Suprapubic skin (tissue), 3 donors: Measurements from ENCODE around the gene MYNN.

Experiments used
- EP300 ChIP-seq: sonication (generic); formaldehyde crosslinking; IDR thresholded peaks from one replicate; pipeline ENCODE4 v1.6.1; 2017; ENCODE audit warnings: antibody characterized with exemption
- POLR2A ChIP-seq, 2 donors: fragments of 450-650 bp; IDR thresholded peaks; one replicate each; pipeline ENCODE4 v1.6.1; 2017; ENCODE audit warnings: antibody characterized with exemption in 2 of 2, mild to moderate bottlenecking in 2 of 2, moderate library complexity in 2 of 2
- TF ChIP-seq, protein P1 (sequence below), 2 donors: fragments of 200-600 bp in 1 of 2; fragments of 450-650 bp in 1 of 2; sonication (generic) in 1 of 2; IDR thresholded peaks; one replicate each; pipeline ENCODE4 v1.5.1; 2016 to 2019; ENCODE audit warnings: antibody characterized with exemption in 2 of 2, mild to moderate bottlenecking in 1 of 2, moderate library complexity in 1 of 2

DNA sequence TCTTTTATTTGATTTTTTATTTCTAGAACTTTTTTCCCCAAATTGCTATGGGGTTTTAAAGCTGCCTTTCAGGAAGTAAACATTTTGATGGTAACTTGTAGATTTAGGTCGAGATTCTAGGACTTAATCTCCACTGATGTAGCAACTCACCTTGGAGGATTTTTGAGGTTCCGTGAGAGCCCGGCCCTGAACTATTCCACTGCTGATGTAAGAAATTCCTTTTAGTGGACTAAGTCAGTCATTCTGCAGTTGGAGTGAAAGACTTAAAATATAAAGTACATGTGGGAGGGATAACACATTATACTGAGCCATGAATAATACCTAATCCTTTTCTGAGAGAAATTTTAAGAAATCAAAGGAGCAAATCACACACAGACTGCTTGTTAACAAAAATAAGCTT lies 52.1 kb downstream of the MYNN start:
- TF ChIP-seq POLR2A (IDR thresholded peaks at IDR 0.05), result no peak
- no peak for TF ChIP-seq EP300
- TF ChIP-seq, protein P1, sequence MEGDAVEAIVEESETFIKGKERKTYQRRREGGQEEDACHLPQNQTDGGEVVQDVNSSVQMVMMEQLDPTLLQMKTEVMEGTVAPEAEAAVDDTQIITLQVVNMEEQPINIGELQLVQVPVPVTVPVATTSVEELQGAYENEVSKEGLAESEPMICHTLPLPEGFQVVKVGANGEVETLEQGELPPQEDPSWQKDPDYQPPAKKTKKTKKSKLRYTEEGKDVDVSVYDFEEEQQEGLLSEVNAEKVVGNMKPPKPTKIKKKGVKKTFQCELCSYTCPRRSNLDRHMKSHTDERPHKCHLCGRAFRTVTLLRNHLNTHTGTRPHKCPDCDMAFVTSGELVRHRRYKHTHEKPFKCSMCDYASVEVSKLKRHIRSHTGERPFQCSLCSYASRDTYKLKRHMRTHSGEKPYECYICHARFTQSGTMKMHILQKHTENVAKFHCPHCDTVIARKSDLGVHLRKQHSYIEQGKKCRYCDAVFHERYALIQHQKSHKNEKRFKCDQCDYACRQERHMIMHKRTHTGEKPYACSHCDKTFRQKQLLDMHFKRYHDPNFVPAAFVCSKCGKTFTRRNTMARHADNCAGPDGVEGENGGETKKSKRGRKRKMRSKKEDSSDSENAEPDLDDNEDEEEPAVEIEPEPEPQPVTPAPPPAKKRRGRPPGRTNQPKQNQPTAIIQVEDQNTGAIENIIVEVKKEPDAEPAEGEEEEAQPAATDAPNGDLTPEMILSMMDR (IDR thresholded peaks at IDR 0.05), result no peak
